ENCODE data around the gene EIPR1. TPM values are rescaled to one million over a fixed set of nuclear protein-coding genes. Genes with fewer than 3 reads are reported as not detected.

The EIPR1 gene
- total RNA-seq, 1 donor from 2014 or later, result 35.9 TPM

GRCh38 chr2:3257166-3257565, 120.5 kb downstream of the EIPR1 start:
- H3K27ac Mint-ChIP-seq (ENCODE audit: unreplicated experiment), result no peak overlapping the region
- no peaks in the 10 kb centered on the region for H3K27me3 Mint-ChIP-seq (ENCODE audit: unreplicated experiment)
- H3K36me3 Mint-ChIP-seq (ENCODE audit: low read depth, unreplicated experiment), result peaks cover 18% of the 10 kb centered on the region
- H3K4me3 Mint-ChIP-seq (ENCODE audit: unreplicated experiment), result no peak overlapping the region
- DNase-seq (ENCODE audit: low spot score), result no peak
- no peaks in the 10 kb centered on the region for H3K9me3 Mint-ChIP-seq (ENCODE audit: unreplicated experiment)
- H3K4me1 Mint-ChIP-seq (ENCODE audit: unreplicated experiment), result no peaks in the 10 kb centered on the region
- no peak for TF ChIP-seq CTCF (IDR thresholded peaks at IDR 0.05; ENCODE audit: unreplicated experiment)

- Mint-ChIP-seq H3K27me3 (ENCODE audit: unreplicated experiment) (no peaks in the 10 kb centered on the region), H3K4me3 (ENCODE audit: unreplicated experiment) (no peak overlapping the region), H3K4me1 (ENCODE audit: unreplicated experiment) (no peaks in the 10 kb centered on the region), H3K36me3 (ENCODE audit: low read depth, unreplicated experiment) (peaks cover 18% of the 10 kb centered on the region), H3K9me3 (ENCODE audit: unreplicated experiment) (no peaks in the 10 kb centered on the region), H3K27ac (ENCODE audit: unreplicated experiment) (no peak overlapping the region)
- no peak for TF ChIP-seq CTCF (IDR thresholded peaks at IDR 0.05; ENCODE audit: unreplicated experiment)
- no peak for DNase-seq (ENCODE audit: low spot score)
Measured at GRCh38 chr2:3256605-3257004, 121.0 kb downstream of the EIPR1 start.

GRCh38 chr2:3256157-3256556, 121.5 kb downstream of the EIPR1 start:
- no peaks in the 10 kb centered on the region for H3K9me3 Mint-ChIP-seq (ENCODE audit: unreplicated experiment)
- no peak for TF ChIP-seq CTCF (IDR thresholded peaks at IDR 0.05; ENCODE audit: unreplicated experiment)
- DNase-seq (ENCODE audit: low spot score), result no peak
- no peak overlapping the region for H3K27ac Mint-ChIP-seq (ENCODE audit: unreplicated experiment)
- no peak overlapping the region for H3K4me3 Mint-ChIP-seq (ENCODE audit: unreplicated experiment)
- no peaks in the 10 kb centered on the region for H3K27me3 Mint-ChIP-seq (ENCODE audit: unreplicated experiment)
- no peaks in the 10 kb centered on the region for H3K4me1 Mint-ChIP-seq (ENCODE audit: unreplicated experiment)
- H3K36me3 Mint-ChIP-seq (ENCODE audit: low read depth, unreplicated experiment), result peaks cover 21% of the 10 kb centered on the region

GRCh38 chr2:3254442-3254941, 123.1 kb downstream of the EIPR1 start:
- no peak for TF ChIP-seq CTCF (IDR thresholded peaks at IDR 0.05; ENCODE audit: unreplicated experiment)
- peaks cover 27% of the 10 kb centered on the region for H3K36me3 Mint-ChIP-seq (ENCODE audit: low read depth, unreplicated experiment)
- no peak for DNase-seq (ENCODE audit: low spot score)

DNA sequence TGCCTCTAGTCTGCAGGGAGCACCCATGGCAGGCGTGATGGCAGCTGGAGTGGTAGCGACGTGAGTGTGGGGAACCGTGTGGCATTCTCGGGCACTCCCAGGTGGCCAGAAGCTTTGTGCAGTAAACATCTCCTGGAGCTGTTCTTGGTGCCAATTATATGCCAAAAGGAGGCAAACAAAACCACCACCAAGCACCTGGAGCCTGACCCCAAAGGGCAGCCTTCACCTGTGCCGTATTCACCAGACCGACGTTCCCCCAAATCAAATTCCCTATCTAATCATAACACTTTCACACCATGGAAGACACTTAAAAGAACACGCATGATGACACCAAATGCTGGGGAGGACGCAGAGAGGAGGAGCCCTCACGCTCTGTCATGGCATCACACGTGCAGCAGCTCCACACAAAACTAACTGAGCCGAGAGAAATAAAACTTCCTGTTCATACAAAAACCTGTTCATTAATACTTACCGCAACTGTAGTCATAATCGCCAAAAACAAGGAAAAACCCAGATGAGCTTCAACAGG, 123.6 kb downstream of the EIPR1 start:
- Mint-ChIP-seq H3K36me3 (ENCODE audit: low read depth, unreplicated experiment) (peaks cover 32% of the 10 kb centered on the region), H3K27ac (ENCODE audit: unreplicated experiment) (peak overlapping the region; percentile 1), H3K4me3 (ENCODE audit: unreplicated experiment) (peak overlapping the region; percentile 21), H3K4me1 (ENCODE audit: unreplicated experiment) (no peaks in the 10 kb centered on the region), H3K9me3 (ENCODE audit: unreplicated experiment) (no peaks in the 10 kb centered on the region), H3K27me3 (ENCODE audit: unreplicated experiment) (peaks cover 2% of the 10 kb centered on the region)
- no peak for DNase-seq (ENCODE audit: low spot score)
- no peak for TF ChIP-seq CTCF (IDR thresholded peaks at IDR 0.05; ENCODE audit: unreplicated experiment)

More at GRCh38 chr2:3254442-3254941, 123.1 kb downstream of the EIPR1 start:
- H3K4me1 Mint-ChIP-seq (ENCODE audit: unreplicated experiment), result no peaks in the 10 kb centered on the region
- peak overlapping the region; percentile 1 for H3K27ac Mint-ChIP-seq (ENCODE audit: unreplicated experiment)
- peaks cover 2% of the 10 kb centered on the region for H3K27me3 Mint-ChIP-seq (ENCODE audit: unreplicated experiment)
- no peaks in the 10 kb centered on the region for H3K9me3 Mint-ChIP-seq (ENCODE audit: unreplicated experiment)
- peak overlapping the region; percentile 21 for H3K4me3 Mint-ChIP-seq (ENCODE audit: unreplicated experiment)

Data from endothelial cell (in vitro differentiated cells).